ENCODE measurements around the gene PPP1R14B. TPM values are rescaled to one million over a fixed set of nuclear protein-coding genes. Genes with fewer than 3 reads are reported as not detected.

PPP1R14B gene
- total and polyA plus RNA-seq, 2 experiments from 2014 or later: 115 to 239 TPM

GRCh38 chr11:64262271-64263002 lies 15.7 kb upstream of the PPP1R14B start:
- H3K4me1 ChIP-seq (ENCODE audit: insufficient read depth): 0 out of 2 replicates have a peak, but pooled peaks cover 2% of the 10 kb centered on the region
- H2AFZ ChIP-seq: no peak overlapping the region
- H3K9me3 ChIP-seq (ENCODE audit: low read depth): no peaks in the 10 kb centered on the region
- H3K27ac ChIP-seq: no peak overlapping the region
- H4K20me1 ChIP-seq (ENCODE audit: insufficient read depth): no peaks in the 10 kb centered on the region
- no peaks in the 10 kb centered on the region for H3K9me2 ChIP-seq (ENCODE audit: insufficient read depth)
- no peaks in the 10 kb centered on the region for H3K27me3 ChIP-seq (replicated peaks; ENCODE audit: insufficient read depth)
- TF ChIP-seq EZH2phosphoT487 (IDR thresholded peaks at IDR 0.05; ENCODE audit: insufficient read depth, low read depth): no peak
- TF ChIP-seq EZH2 (IDR thresholded peaks at IDR 0.05; ENCODE audit: insufficient read depth, poor library complexity, severe bottlenecking): no peak
- no peak overlapping the region for H3K4me2 ChIP-seq (ENCODE audit: unreplicated experiment)
- H3F3A ChIP-seq (ENCODE audit: insufficient read depth): no peaks in the 10 kb centered on the region
- no peak overlapping the region for H3K9ac ChIP-seq
- in situ Hi-C loops (cut with MboI): no loop called here
- no peaks in the 10 kb centered on the region for H3K79me2 ChIP-seq (ENCODE audit: insufficient read depth)
- WGBS, 2 experiments (ENCODE audit: low coverage in 1 of 2, low lambda C conversion rate in 2 of 2, missing lambda C conversion rate in 2 of 2): 93 to 94% methylated on average over 42 of the region's 42 CpGs
- H3K36me3 ChIP-seq (ENCODE audit: low read depth): peaks cover 7% of the 10 kb centered on the region; the same call in 1 of the 2 replicates
- DNase-seq: no peak
- no peak overlapping the region for H3K4me3 ChIP-seq

- Histone ChIP-seq H3K9ac (no peak overlapping the region), H3K36me3 (ENCODE audit: low read depth) (peaks cover 7% of the 10 kb centered on the region; the same call in 1 of the 2 replicates), H3K9me3 (ENCODE audit: low read depth) (no peaks in the 10 kb centered on the region), H3K4me1 (ENCODE audit: insufficient read depth) (no peaks in the 10 kb centered on the region), H3K27me3 (replicated peaks; ENCODE audit: insufficient read depth) (no peaks in the 10 kb centered on the region), H4K20me1 (ENCODE audit: insufficient read depth) (no peaks in the 10 kb centered on the region), H3K4me3 (no peak overlapping the region), H3K9me2 (ENCODE audit: insufficient read depth) (no peaks in the 10 kb centered on the region), H2AFZ (no peak overlapping the region), H3K27ac (no peak overlapping the region), H3F3A (ENCODE audit: insufficient read depth) (no peaks in the 10 kb centered on the region), H3K79me2 (ENCODE audit: insufficient read depth) (no peaks in the 10 kb centered on the region), H3K4me2 (ENCODE audit: unreplicated experiment) (no peak overlapping the region)
- no peak for TF ChIP-seq EZH2phosphoT487 (IDR thresholded peaks at IDR 0.05; ENCODE audit: insufficient read depth, low read depth)
- no peak for TF ChIP-seq EZH2 (IDR thresholded peaks at IDR 0.05; ENCODE audit: insufficient read depth, poor library complexity, severe bottlenecking)
- WGBS, 2 experiments (ENCODE audit: low coverage in 1 of 2, low lambda C conversion rate in 2 of 2, missing lambda C conversion rate in 2 of 2): 93% methylated on average over 18 of the region's 18 CpGs
- no peak for DNase-seq
- in situ Hi-C loops (cut with MboI): no loop called here
These were observed 14.9 kb upstream of the PPP1R14B start for GRCh38 chr11:64261556-64262080.

DNA sequence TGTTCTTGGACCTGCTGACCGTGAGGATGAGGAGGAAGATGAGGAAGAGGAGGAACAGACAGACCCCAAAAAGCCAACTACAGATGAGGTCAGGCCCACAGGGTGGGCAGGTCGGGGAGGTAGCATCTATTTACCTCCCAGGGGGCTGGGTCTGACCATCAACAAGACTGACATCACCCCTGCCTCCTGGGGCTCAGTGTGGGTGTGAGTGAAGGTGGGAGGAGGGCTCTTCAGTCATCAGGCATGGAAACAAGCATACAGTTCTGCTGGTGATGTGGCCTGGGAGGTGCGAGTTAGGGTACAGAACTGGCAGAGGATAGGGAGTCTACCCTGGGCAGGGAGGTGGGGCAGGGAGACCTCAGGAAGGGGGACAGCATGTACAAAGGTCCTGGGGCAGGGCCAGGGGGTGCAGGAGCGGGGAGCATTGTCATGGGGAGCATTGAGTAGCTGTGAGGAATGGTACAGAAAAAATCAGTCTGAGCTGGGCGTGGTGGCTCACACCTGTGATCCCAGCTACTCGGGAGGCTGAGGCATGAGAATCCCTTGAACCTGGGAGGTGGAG lies 13.5 kb upstream of the PPP1R14B start:
- no peak overlapping the region for H3K4me2 ChIP-seq (ENCODE audit: unreplicated experiment)
- no peaks in the 10 kb centered on the region for H3K9me2 ChIP-seq (ENCODE audit: insufficient read depth)
- no peak overlapping the region for H3K9ac ChIP-seq
- H4K20me1 ChIP-seq (ENCODE audit: insufficient read depth): no peaks in the 10 kb centered on the region
- no peak for TF ChIP-seq EZH2 (IDR thresholded peaks at IDR 0.05; ENCODE audit: insufficient read depth, poor library complexity, severe bottlenecking)
- no peak for TF ChIP-seq EZH2phosphoT487 (IDR thresholded peaks at IDR 0.05; ENCODE audit: insufficient read depth, low read depth)
- H3K27ac ChIP-seq: no peak overlapping the region
- no peaks in the 10 kb centered on the region for H3K79me2 ChIP-seq (ENCODE audit: insufficient read depth)
- H3K4me3 ChIP-seq: no peak overlapping the region
- peaks cover 7% of the 10 kb centered on the region; the same call in 1 of the 2 replicates for H3K36me3 ChIP-seq (ENCODE audit: low read depth)
- in situ Hi-C loops (cut with MboI): no loop called here
- H3K27me3 ChIP-seq (replicated peaks; ENCODE audit: insufficient read depth): no peaks in the 10 kb centered on the region
- no peak for DNase-seq
- WGBS, 2 experiments (ENCODE audit: low coverage in 1 of 2, low lambda C conversion rate in 2 of 2, missing lambda C conversion rate in 2 of 2): 84 to 92% methylated on average over 5 to 6 of the region's 6 CpGs
- no peaks in the 10 kb centered on the region for H3F3A ChIP-seq (ENCODE audit: insufficient read depth)
- no peaks in the 10 kb centered on the region for H3K9me3 ChIP-seq (ENCODE audit: low read depth)
- no peak overlapping the region for H2AFZ ChIP-seq
- no peaks in the 10 kb centered on the region for H3K4me1 ChIP-seq (ENCODE audit: insufficient read depth)

- Histone ChIP-seq H3K4me2 (ENCODE audit: unreplicated experiment) (no peak overlapping the region), H3K79me2 (ENCODE audit: insufficient read depth) (no peaks in the 10 kb centered on the region; the same call in 1 of the 2 replicates), H3K4me3 (no peak overlapping the region), H3F3A (ENCODE audit: insufficient read depth) (no peaks in the 10 kb centered on the region), H3K9ac (no peak overlapping the region), H3K27me3 (replicated peaks; ENCODE audit: insufficient read depth) (no peaks in the 10 kb centered on the region), H2AFZ (no peak overlapping the region), H3K9me2 (ENCODE audit: insufficient read depth) (no peaks in the 10 kb centered on the region), H3K27ac (no peak overlapping the region), H3K4me1 (ENCODE audit: insufficient read depth) (no peaks in the 10 kb centered on the region), H3K36me3 (ENCODE audit: low read depth) (peaks cover 7% of the 10 kb centered on the region; the same call in 1 of the 2 replicates), H3K9me3 (ENCODE audit: low read depth) (no peaks in the 10 kb centered on the region), H4K20me1 (ENCODE audit: insufficient read depth) (no peaks in the 10 kb centered on the region)
- no peak for TF ChIP-seq EZH2 (IDR thresholded peaks at IDR 0.05; ENCODE audit: insufficient read depth, poor library complexity, severe bottlenecking)
- TF ChIP-seq EZH2phosphoT487 (IDR thresholded peaks at IDR 0.05; ENCODE audit: insufficient read depth, low read depth): no peak
- in situ Hi-C loops (cut with MboI): no loop called here
- no peak for DNase-seq
- WGBS, 2 experiments (ENCODE audit: low coverage in 1 of 2, low lambda C conversion rate in 2 of 2, missing lambda C conversion rate in 2 of 2): 98% methylated on average over 4 of the region's 4 CpGs
These were observed 12.9 kb upstream of the PPP1R14B start for GRCh38 chr11:64259533-64260067.

Measured in GM23248 (cell line).